Mucosa of descending colon (tissue), 3 donors: ENCODE data around the gene FAM219B. TPM values are rescaled to one million over a fixed set of nuclear protein-coding genes. Genes with fewer than 3 reads are reported as not detected.

ENCODE experiments used
- ATAC-seq: fragments of 200-7000 bp; cut with Tn5 transposase; one replicate; pipeline ENCODE4 v1.9.1; 2020; ENCODE audit warnings: mild to moderate bottlenecking, moderate library complexity
- DNase-seq, 3 donors: peaks; one replicate each; pipeline ENCODE4 v3.0.0-alpha.2; 2020
- H3K36me3 ChIP-seq: fragments of 200-600 bp; one replicate; pipeline ENCODE4 v1.8.0; 2021; ENCODE audit warnings: low read depth, mild to moderate bottlenecking
- H3K4me1 ChIP-seq: fragments of 200-600 bp; one replicate; pipeline ENCODE4 v1.8.0; 2021; ENCODE audit warnings: low read depth, mild to moderate bottlenecking
- H3K4me3 ChIP-seq: fragments of 200-600 bp; one replicate; pipeline ENCODE4 v1.8.0; 2021; ENCODE audit warnings: mild to moderate bottlenecking
- H3K9me3 ChIP-seq: fragments of 200-600 bp; one replicate; pipeline ENCODE4 v1.8.0; 2021; ENCODE audit warnings: mild to moderate bottlenecking
- intact Hi-C, 2 donors: fragments of 100-400 bp; cut with DNase I in 1 of 2; cut with micrococcal nuclease in 1 of 2; formaldehyde crosslinking; loops; one replicate each; pipeline versions ENCODE4 v1.11.0 to v1.11.1; 2022; cut with DNase I, micrococcal nuclease
- total RNA-seq, 3 donors: library from RNA; stranded (reverse); fragmentation: NEBNext Ultra II Directional in 2 of 3; extraction: Animal tissue kit (Norgen Biotek cat#: 25700) in 2 of 3; gene quantifications; one replicate each; pipeline versions ENCODE4 v1.2.1 to v1.2.4, GENCODE V29; 2021 to 2023
- TF ChIP-seq, protein P1 (sequence below): fragments of 200-600 bp; IDR thresholded peaks from one replicate; pipeline ENCODE4 v1.8.0; 2022; ENCODE audit warnings: antibody characterized with exemption, mild to moderate bottlenecking
- donor health status: DM: no; HTN: no; CAD: no; lungs with moderate emphysema.
- donor health status: DM: no; HTN: no; CAD: no.
- donor health status: DM: no; HTN: yes; CAD: no.

FAM219B gene
- total RNA-seq, 3 donors from 2014 or later: 50.7 to 88.2 (median 83.1) TPM

- DNase-seq (no peak), ATAC-seq (no peak)
- no peak overlapping the region for H3K4me3 ChIP-seq
- no peaks in the 10 kb centered on the region for H3K36me3 ChIP-seq
- no peaks in the 10 kb centered on the region for H3K9me3 ChIP-seq
- H3K4me1 ChIP-seq: peaks cover 65% of the 10 kb centered on the region
- intact Hi-C loops: no loop called here
- TF ChIP-seq, protein P1, sequence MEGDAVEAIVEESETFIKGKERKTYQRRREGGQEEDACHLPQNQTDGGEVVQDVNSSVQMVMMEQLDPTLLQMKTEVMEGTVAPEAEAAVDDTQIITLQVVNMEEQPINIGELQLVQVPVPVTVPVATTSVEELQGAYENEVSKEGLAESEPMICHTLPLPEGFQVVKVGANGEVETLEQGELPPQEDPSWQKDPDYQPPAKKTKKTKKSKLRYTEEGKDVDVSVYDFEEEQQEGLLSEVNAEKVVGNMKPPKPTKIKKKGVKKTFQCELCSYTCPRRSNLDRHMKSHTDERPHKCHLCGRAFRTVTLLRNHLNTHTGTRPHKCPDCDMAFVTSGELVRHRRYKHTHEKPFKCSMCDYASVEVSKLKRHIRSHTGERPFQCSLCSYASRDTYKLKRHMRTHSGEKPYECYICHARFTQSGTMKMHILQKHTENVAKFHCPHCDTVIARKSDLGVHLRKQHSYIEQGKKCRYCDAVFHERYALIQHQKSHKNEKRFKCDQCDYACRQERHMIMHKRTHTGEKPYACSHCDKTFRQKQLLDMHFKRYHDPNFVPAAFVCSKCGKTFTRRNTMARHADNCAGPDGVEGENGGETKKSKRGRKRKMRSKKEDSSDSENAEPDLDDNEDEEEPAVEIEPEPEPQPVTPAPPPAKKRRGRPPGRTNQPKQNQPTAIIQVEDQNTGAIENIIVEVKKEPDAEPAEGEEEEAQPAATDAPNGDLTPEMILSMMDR: no peak
Measured at GRCh38 chr15:74870436-74871215, 36.0 kb downstream of the FAM219B start.

DNA sequence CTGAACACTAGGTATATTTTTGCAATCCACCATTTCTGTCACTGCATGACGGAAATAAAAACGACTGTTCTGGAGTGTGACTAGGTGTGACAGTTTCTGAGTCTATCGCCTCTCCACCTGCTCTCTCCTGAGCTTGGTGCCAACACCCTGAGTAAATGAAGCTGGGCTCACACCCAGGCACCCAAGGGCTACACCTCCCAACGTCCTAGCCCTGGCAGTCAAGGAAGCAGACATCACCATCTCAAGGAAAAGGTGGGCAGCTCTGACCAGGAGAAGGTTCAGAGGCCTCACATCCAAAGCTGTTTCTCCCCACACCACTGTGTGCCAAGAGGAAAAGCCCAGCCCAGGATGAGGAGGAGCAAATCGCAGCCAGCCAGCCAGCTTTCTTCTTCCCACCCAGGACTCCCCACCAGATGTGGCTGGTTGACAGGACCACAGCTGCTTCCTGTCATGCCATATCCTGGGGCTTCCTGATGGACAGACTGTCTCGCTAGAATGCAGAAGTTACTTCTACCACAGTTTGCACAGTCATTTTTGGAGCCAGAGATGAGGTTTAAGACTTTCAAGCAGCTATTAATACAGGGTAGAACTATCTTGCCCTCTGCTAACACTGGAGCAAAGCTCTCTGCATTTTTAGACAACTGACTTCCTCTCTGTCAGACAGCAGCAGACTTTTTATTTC, 36.8 kb downstream of the FAM219B start:
- peak; percentile 65 for ATAC-seq
- H3K4me3 ChIP-seq: no peak overlapping the region
- H3K4me1 ChIP-seq: peaks cover 71% of the 10 kb centered on the region

GRCh38 chr15:74869372-74869725, 37.3 kb downstream of the FAM219B start:
- TF ChIP-seq, protein P1: no peak
- intact Hi-C loops: no loop called here
- Histone ChIP-seq H3K9me3 (no peaks in the 10 kb centered on the region), H3K4me3 (no peak overlapping the region), H3K4me1 (peaks cover 76% of the 10 kb centered on the region), H3K36me3 (no peaks in the 10 kb centered on the region)
- no peak for DNase-seq
- no peak for ATAC-seq

More for the DNA sequence above, 36.8 kb downstream of the FAM219B start:
- TF ChIP-seq, protein P1: no peak
- Histone ChIP-seq H3K9me3 (no peaks in the 10 kb centered on the region), H3K36me3 (no peaks in the 10 kb centered on the region)
- intact Hi-C loops: no loop called here
- peak; percentile 80 to 84 (median 81) for DNase-seq

DNA sequence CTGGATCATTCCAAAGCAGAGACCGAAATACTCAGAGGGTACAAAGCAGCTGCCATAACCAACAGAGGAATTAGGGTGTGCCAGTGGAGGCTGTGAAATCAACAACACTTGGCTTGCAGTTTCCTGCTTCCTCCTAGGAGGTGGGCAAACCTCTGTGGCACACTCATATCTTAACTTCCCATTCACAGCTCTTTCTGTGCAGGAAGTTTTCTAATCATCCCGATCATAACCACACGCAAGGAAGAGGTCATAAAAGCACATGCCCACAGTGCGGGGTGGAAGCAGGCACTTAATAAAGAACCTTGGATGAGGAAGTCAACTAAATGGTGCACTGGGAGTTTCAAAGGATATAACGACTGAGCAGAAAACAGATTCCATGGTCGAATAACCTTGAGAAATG, 38.6 kb downstream of the FAM219B start:
- ATAC-seq (peak; percentile 51), DNase-seq (peak in 1 of 3 donors; percentile 65)
- H3K36me3 ChIP-seq: no peaks in the 10 kb centered on the region
- peaks cover 85% of the 10 kb centered on the region for H3K4me1 ChIP-seq
- TF ChIP-seq, protein P1: no peak
- no peak overlapping the region for H3K4me3 ChIP-seq
- intact Hi-C loops: no loop called here
- H3K9me3 ChIP-seq: no peaks in the 10 kb centered on the region

- intact Hi-C loops: no loop called here
- no peak for DNase-seq
- no peak for ATAC-seq
- TF ChIP-seq, protein P1: no peak
- H3K36me3 ChIP-seq: no peaks in the 10 kb centered on the region
- peaks cover 85% of the 10 kb centered on the region for H3K4me1 ChIP-seq
- no peak overlapping the region for H3K4me3 ChIP-seq
- H3K9me3 ChIP-seq: no peaks in the 10 kb centered on the region
Measured at GRCh38 chr15:74867466-74868038, 39.1 kb downstream of the FAM219B start.
